Neuronal stem cell (in vitro differentiated cells): ENCODE measurements around the gene CFL2.
A peak's percentile ranks its signal among the peaks of the same experiment; 100 is the strongest.
"Not testable (repeated sequence)": the region's sequence is repeated elsewhere in the genome, so short reads cannot be mapped to it uniquely, and the experiment has no call there.

ENCODE experiments used
- DNase-seq: peaks from one replicate; pipeline ENCODE4 v3.0.0-alpha.2; 2013; ENCODE audit warnings: low spot score
- H2AFZ ChIP-seq: one replicate; pipeline ENCODE4 v1.6.1; 2013; ENCODE audit warnings: mild to moderate bottlenecking, low read length, inconsistent platforms
- H2AK5ac ChIP-seq: 2 replicates; pipeline ENCODE4 v1.6.1; 2013; ENCODE audit warnings: low read depth, mild to moderate bottlenecking, inconsistent platforms, low read length, moderate library complexity, mixed read lengths
- H2BK120ac ChIP-seq: 2 replicates; pipeline ENCODE4 v1.6.1; 2013; ENCODE audit warnings: low read depth, mild to moderate bottlenecking, inconsistent platforms, low read length, moderate library complexity, mixed read lengths
- H2BK12ac ChIP-seq: one replicate; pipeline ENCODE4 v1.6.1; 2013; ENCODE audit warnings: low read length, inconsistent platforms
- H2BK15ac ChIP-seq: 2 replicates; pipeline ENCODE4 v1.6.1; 2013; ENCODE audit warnings: mild to moderate bottlenecking, low read length, inconsistent platforms, mixed read lengths
- H2BK5ac ChIP-seq: one replicate; pipeline ENCODE4 v1.6.1; 2013; ENCODE audit warnings: inconsistent platforms, mild to moderate bottlenecking, low read length, moderate library complexity
- H3K14ac ChIP-seq: one replicate; pipeline ENCODE4 v1.6.1; 2013; ENCODE audit warnings: low read length, inconsistent platforms
- H3K18ac ChIP-seq: 2 replicates; pipeline ENCODE4 v1.6.1; 2013; ENCODE audit warnings: low read length, inconsistent platforms
- H3K23ac ChIP-seq: 2 replicates; pipeline ENCODE4 v1.6.1; 2013; ENCODE audit warnings: low read depth, mild to moderate bottlenecking, mixed read lengths, low read length, inconsistent platforms; ENCODE audit not compliant: poor library complexity
- H3K27ac ChIP-seq: replicated peaks from 3 replicates; pipeline ENCODE4 v1.5.1; 2013; ENCODE audit warnings: low read length, inconsistent platforms
- H3K27me3 ChIP-seq, 3 experiments: 2 replicates each; pipeline ENCODE4 v1.6.1; 2013; ENCODE audit warnings: low read length in 3 of 3, mild to moderate bottlenecking in 2 of 3, inconsistent platforms in 1 of 3, low read depth in 1 of 3, mixed read lengths in 1 of 3, moderate library complexity in 1 of 3; ENCODE audit not compliant: control insufficient read depth in 3 of 3, insufficient read depth in 3 of 3
- H3K36me3 ChIP-seq, 2 donors: replicated peaks in 1 of 2; 2 replicates each; pipeline ENCODE4 v1.6.1; 2013; ENCODE audit warnings: low read length in 2 of 2; ENCODE audit not compliant: control insufficient read depth in 2 of 2, insufficient read depth in 2 of 2
- H3K4ac ChIP-seq: 2 replicates; pipeline ENCODE4 v1.6.1; 2013; ENCODE audit warnings: inconsistent platforms, mild to moderate bottlenecking, low read length, moderate library complexity
- H3K4me1 ChIP-seq, 2 donors: 1 replicate in 1 of 2; 2 replicates in 1 of 2; pipeline ENCODE4 v1.6.1; 2013; ENCODE audit warnings: low read length in 2 of 2, low read depth in 1 of 2; ENCODE audit not compliant: control insufficient read depth in 2 of 2, insufficient read depth in 1 of 2
- H3K4me2 ChIP-seq: one replicate; pipeline ENCODE4 v1.6.1; 2013; ENCODE audit warnings: mild to moderate bottlenecking, low read length, inconsistent platforms; ENCODE audit not compliant: insufficient read depth, poor library complexity, severe bottlenecking
- H3K4me3 ChIP-seq, 2 donors: 2 replicates each; pipeline ENCODE4 v1.5.1; 2013; ENCODE audit warnings: low read length in 2 of 2, mild to moderate bottlenecking in 2 of 2, inconsistent platforms in 1 of 2, moderate library complexity in 1 of 2
- H3K79me1 ChIP-seq: one replicate; pipeline ENCODE4 v1.6.1; 2013; ENCODE audit warnings: low read depth, mild to moderate bottlenecking, inconsistent platforms, low read length, moderate library complexity
- H3K9ac ChIP-seq: one replicate; pipeline ENCODE4 v1.6.1; 2013; ENCODE audit warnings: mild to moderate bottlenecking, low read depth, low read length, inconsistent platforms; ENCODE audit not compliant: poor library complexity
- H3K9me3 ChIP-seq, 2 donors: replicated peaks in 1 of 2; 2 replicates each; pipeline versions ENCODE3 to v1.6.1; 2013; ENCODE audit warnings: low read length in 2 of 2, mild to moderate bottlenecking in 2 of 2, inconsistent platforms in 1 of 2, low read depth in 1 of 2, mixed read lengths in 1 of 2, moderate library complexity in 1 of 2; ENCODE audit not compliant: control insufficient read depth in 2 of 2, insufficient read depth in 1 of 2
- H4K8ac ChIP-seq: one replicate; pipeline ENCODE4 v1.6.1; 2013; ENCODE audit warnings: low read depth, mild to moderate bottlenecking, inconsistent platforms, low read length, moderate library complexity
- H4K91ac ChIP-seq: one replicate; pipeline ENCODE4 v1.6.1; 2013; ENCODE audit warnings: low read length, low read depth, mild to moderate bottlenecking, inconsistent platforms; ENCODE audit not compliant: poor library complexity
- WGBS, 2 donors: extraction: QIAGEN DNeasy Blood & Tissue Kit; methylation state at CpG; one replicate each; pipeline ENCODE4 v1.1.7; 2013; ENCODE audit warnings: missing lambda C conversion rate in 2 of 2, mixed read lengths in 1 of 2; ENCODE audit not compliant: insufficient read length in 2 of 2, insufficient replicate concordance in 1 of 2; ENCODE audit errors: extremely low coverage in 2 of 2; 5-methylcytosine and 5-hydroxymethylcytosine counted together

The CFL2 gene

DNA sequence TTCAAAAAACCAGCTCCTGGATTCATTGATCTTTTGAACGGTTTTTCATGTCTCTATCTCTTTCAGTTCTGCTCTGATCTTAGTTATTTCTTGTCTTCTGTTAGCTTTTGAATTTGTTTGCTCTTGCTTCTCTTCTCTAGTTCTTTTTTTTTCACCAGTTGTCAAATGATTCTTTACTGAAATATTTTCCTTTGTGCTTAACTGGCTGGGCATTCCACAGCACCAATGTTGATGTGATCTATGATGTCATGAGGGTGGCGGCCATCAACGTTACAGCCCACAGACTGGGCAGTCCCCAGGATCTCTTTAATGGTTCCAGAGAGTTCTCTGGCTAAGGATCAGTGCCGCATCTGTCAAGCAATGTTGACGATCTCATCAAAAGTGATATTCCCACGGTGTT lies 25.7 kb upstream of the CFL2 start:
- not testable (repeated sequence) for H3K4me3 ChIP-seq

DNA sequence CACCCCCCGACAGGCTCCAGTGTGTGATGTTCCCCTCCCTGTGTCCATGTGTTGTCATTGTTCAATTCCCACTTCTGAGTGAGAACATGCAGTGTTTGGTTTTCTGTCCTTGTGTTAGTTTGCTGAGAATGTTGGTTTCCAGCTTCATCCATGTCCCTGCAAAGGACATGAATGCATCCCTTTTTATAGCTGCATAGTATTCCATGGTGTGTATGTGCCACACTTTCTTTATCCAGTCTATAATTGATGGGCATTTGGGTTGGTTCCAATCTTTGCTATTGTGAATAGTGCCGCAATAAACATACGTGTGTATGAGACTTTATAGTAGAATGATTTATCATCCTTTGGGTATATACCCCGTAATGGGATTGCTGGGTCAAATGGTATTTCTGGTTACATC lies 22.7 kb upstream of the CFL2 start:
- not testable (repeated sequence) for H2BK5ac ChIP-seq, H3K4ac ChIP-seq, H2AK5ac ChIP-seq, H2BK120ac ChIP-seq, H3K18ac ChIP-seq, H3K9ac ChIP-seq, H3K27me3 ChIP-seq, H4K8ac ChIP-seq, H3K79me1 ChIP-seq, DNase-seq, H3K9me3 ChIP-seq, H2BK15ac ChIP-seq, H3K4me3 ChIP-seq, H4K91ac ChIP-seq, H3K23ac ChIP-seq, H2AFZ ChIP-seq, H3K14ac ChIP-seq, H2BK12ac ChIP-seq, H3K4me2 ChIP-seq, H3K4me1 ChIP-seq, H3K27ac ChIP-seq, H3K36me3 ChIP-seq
- WGBS, 2 donors: no CpG with 5 or more reads among the region's 4 CpGs

More for the DNA sequence above, 25.7 kb upstream of the CFL2 start:
- not testable (repeated sequence) for H3K36me3 ChIP-seq, H3K79me1 ChIP-seq, H4K91ac ChIP-seq, H3K4me1 ChIP-seq, H2BK12ac ChIP-seq, H2AFZ ChIP-seq, H2AK5ac ChIP-seq, DNase-seq, H3K27me3 ChIP-seq, H3K4ac ChIP-seq, H2BK120ac ChIP-seq, H4K8ac ChIP-seq, H3K9ac ChIP-seq, H3K4me2 ChIP-seq, H3K23ac ChIP-seq, H3K9me3 ChIP-seq, H2BK5ac ChIP-seq, H3K27ac ChIP-seq, H2BK15ac ChIP-seq, H3K14ac ChIP-seq, H3K18ac ChIP-seq
- no CpG with 5 or more reads among the region's 6 CpGs for WGBS, 2 donors

DNA sequence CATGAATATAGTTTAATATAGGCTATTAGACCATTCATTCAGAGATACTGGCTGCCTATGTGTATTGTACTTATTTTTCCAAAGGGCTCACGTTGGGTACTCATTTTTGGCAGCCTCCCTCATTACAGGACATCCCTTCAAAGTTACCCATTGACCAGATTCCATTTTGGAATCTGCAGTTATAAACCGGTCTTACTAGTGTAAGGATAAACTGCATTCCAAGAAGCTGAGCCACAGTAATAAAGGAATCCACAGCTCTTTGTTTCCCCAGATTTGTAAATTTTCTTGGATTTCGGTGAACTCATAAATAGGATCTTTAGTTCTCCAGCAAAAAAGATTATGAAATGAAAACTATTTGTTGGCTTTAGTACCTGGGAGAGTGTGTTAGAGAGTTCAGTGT lies 18.9 kb upstream of the CFL2 start:
- H2BK15ac ChIP-seq: no peak overlapping the region
- no peak overlapping the region for H2BK12ac ChIP-seq
- peaks cover 0 to 4% of the 10 kb centered on the region in 2 donors for H3K9me3 ChIP-seq
- H2BK5ac ChIP-seq: no peak overlapping the region
- H2AK5ac ChIP-seq: no peak overlapping the region
- H3K4me1 ChIP-seq: no peaks in the 10 kb centered on the region
- no peak overlapping the region for H3K18ac ChIP-seq
- H3K36me3 ChIP-seq: no peaks in the 10 kb centered on the region
- no peak overlapping the region for H3K27ac ChIP-seq
- H3K4me3 ChIP-seq: no peak overlapping the region
- no CpG with 5 or more reads among the region's 3 CpGs for WGBS, 2 donors
- peak overlapping the region; percentile 70 for H2AFZ ChIP-seq
- H3K4me2 ChIP-seq: no peak overlapping the region
- no peaks in the 10 kb centered on the region for H3K79me1 ChIP-seq
- H3K9ac ChIP-seq: no peak overlapping the region
- no peak overlapping the region for H3K4ac ChIP-seq
- no peak overlapping the region for H4K91ac ChIP-seq
- no peak overlapping the region for H4K8ac ChIP-seq
- H3K27me3 ChIP-seq: peaks cover 0 to 4% (median 0%) of the 10 kb centered on the region in 3 experiments
- H3K14ac ChIP-seq: no peak overlapping the region
- H2BK120ac ChIP-seq: no peak overlapping the region
- DNase-seq: no peak
- no peak overlapping the region for H3K23ac ChIP-seq

DNA sequence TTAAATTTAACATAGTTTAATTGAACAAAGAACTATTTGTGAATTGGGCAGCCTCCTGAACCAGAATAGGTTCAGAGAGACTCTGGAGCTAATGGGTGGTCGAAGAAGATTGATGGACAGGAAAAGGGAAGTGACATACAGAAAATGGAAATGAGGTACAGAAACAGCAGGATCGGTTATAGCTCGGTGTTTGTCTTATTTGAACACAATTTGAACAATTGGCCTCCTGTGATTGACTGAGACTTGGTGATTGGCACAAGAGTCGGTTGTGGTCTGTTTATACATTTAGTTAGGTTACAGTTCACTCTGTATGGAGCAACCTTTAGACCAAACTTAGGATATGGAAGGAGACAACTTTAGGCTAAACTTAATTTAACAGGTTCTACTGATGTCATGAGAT lies 18.4 kb upstream of the CFL2 start:
- H3K4me1 ChIP-seq: no peaks in the 10 kb centered on the region
- WGBS, 2 donors: no CpG with 5 or more reads among the region's 4 CpGs
- H2AK5ac ChIP-seq: no peak overlapping the region
- H3K14ac ChIP-seq: no peak overlapping the region
- no peaks in the 10 kb centered on the region for H3K79me1 ChIP-seq
- H3K4me2 ChIP-seq: no peak overlapping the region
- no peak overlapping the region for H4K91ac ChIP-seq
- H3K23ac ChIP-seq: no peak overlapping the region
- DNase-seq: no peak
- H3K9ac ChIP-seq: no peak overlapping the region
- H3K18ac ChIP-seq: no peak overlapping the region
- H2AFZ ChIP-seq: peak overlapping the region; percentile 70
- no peak overlapping the region for H3K4ac ChIP-seq
- H2BK120ac ChIP-seq: no peak overlapping the region
- H2BK12ac ChIP-seq: no peak overlapping the region
- no peak overlapping the region for H2BK5ac ChIP-seq
- no peaks in the 10 kb centered on the region for H3K36me3 ChIP-seq
- H3K9me3 ChIP-seq: peaks cover 0 to 4% of the 10 kb centered on the region in 2 donors
- no peak overlapping the region for H4K8ac ChIP-seq
- H3K27me3 ChIP-seq: peaks cover 0 to 4% (median 0%) of the 10 kb centered on the region in 3 experiments
- H2BK15ac ChIP-seq: no peak overlapping the region
- H3K27ac ChIP-seq: no peak overlapping the region
- H3K4me3 ChIP-seq: no peak overlapping the region
